H1 (cell line): Measurements from ENCODE around the gene H2AZ2. TPM values are rescaled to one million over a fixed set of nuclear protein-coding genes. Genes with fewer than 3 reads are reported as not detected.
A peak's percentile ranks its signal among the peaks of the same experiment; 100 is the strongest.

Experiments used
- CTCF ChIA-PET: fragments of 300-600 bp; sonication (Branson Sonifier 250); formaldehyde crosslinking; loops from one replicate; lab custom pipeline; 2021; ENCODE audit not compliant: partially characterized antibody; lab: Charles Lee
- POLR2A ChIA-PET: fragments of 300-600 bp; sonication (Branson Sonifier 250); formaldehyde crosslinking; loops from one replicate; lab custom pipeline; 2021; ENCODE audit warnings: inconsistent platforms; ENCODE audit not compliant: partially characterized antibody; lab: Charles Lee
- DNase-seq, 2 experiments: peaks; one replicate each; pipeline versions ENCODE4 v3.0.0 to v3.0.0-alpha.2; 2010 to 2022; ENCODE audit warnings: low spot score in 2 of 2, low read depth in 1 of 2, mixed read lengths in 1 of 2
- FAIRE-seq: peaks from 2 replicates; lab custom pipeline; 2011; peaks lifted over from hg19 to GRCh38; lab: Jason Lieb, UNC
- H2AFZ ChIP-seq: 2 replicates; pipeline ENCODE4 v1.8.1; 2012; ENCODE audit warnings: low read length, inconsistent platforms
- H2AK5ac ChIP-seq: 2 replicates; pipeline ENCODE4 v1.6.1; 2013; ENCODE audit warnings: low read depth, low read length
- H2BK120ac ChIP-seq: replicated peaks from 2 replicates; pipeline ENCODE3; 2013; ENCODE audit warnings: low read depth, low read length, inconsistent platforms
- H2BK12ac ChIP-seq: 2 replicates; pipeline ENCODE4 v1.6.1; 2013; ENCODE audit warnings: low read depth, low read length
- H2BK15ac ChIP-seq: 2 replicates; pipeline ENCODE4 v1.6.1; 2013; ENCODE audit warnings: low read length
- H2BK20ac ChIP-seq: 2 replicates; pipeline ENCODE4 v1.6.1; 2013; ENCODE audit warnings: low read length
- H2BK5ac ChIP-seq: 2 replicates; pipeline ENCODE4 v1.6.1; 2013; ENCODE audit warnings: low read depth, low read length
- H3K14ac ChIP-seq: 2 replicates; pipeline ENCODE4 v1.6.1; 2013; ENCODE audit warnings: inconsistent platforms; ENCODE audit not compliant: insufficient read length
- H3K18ac ChIP-seq: 2 replicates; pipeline ENCODE4 v1.6.1; 2013; ENCODE audit warnings: low read length; ENCODE audit errors: extremely low read depth
- H3K23ac ChIP-seq: 2 replicates; pipeline ENCODE4 v1.6.1; 2013; ENCODE audit warnings: inconsistent platforms; ENCODE audit not compliant: insufficient read length
- H3K23me2 ChIP-seq: 2 replicates; pipeline ENCODE4 v1.6.1; 2013; ENCODE audit warnings: low read depth, low read length
- H3K27ac ChIP-seq: 2 replicates; pipeline ENCODE4 v1.6.1; 2011; ENCODE audit warnings: low read depth, low read length, inconsistent platforms
- H3K27me3 ChIP-seq, 4 experiments: replicated peaks in 1 of 4; 1 replicate in 1 of 4; 2 replicates in 3 of 4; pipeline versions ENCODE4 v1.6.1 to v1.8.1; 2011 to 2013; ENCODE audit warnings: low read length in 3 of 4, mild to moderate bottlenecking in 3 of 4, inconsistent platforms in 2 of 4, mixed read lengths in 2 of 4, moderate library complexity in 1 of 4; ENCODE audit not compliant: control insufficient read depth in 3 of 4, insufficient read depth in 3 of 4; ENCODE audit errors: extremely low read depth in 1 of 4
- H3K36me3 ChIP-seq, 4 experiments: 2 replicates each; pipeline versions ENCODE4 v1.6.1 to v1.8.1; 2011 to 2013; ENCODE audit warnings: mild to moderate bottlenecking in 4 of 4, low read length in 3 of 4, moderate library complexity in 2 of 4, control low read depth in 1 of 4, inconsistent platforms in 1 of 4; ENCODE audit not compliant: insufficient read depth in 4 of 4, control insufficient read depth in 2 of 4
- H3K4ac ChIP-seq: replicated peaks from 2 replicates; pipeline ENCODE3; 2013; ENCODE audit warnings: low read length, low read depth, mixed read lengths, inconsistent platforms; ENCODE audit not compliant: insufficient read length
- H3K4me1 ChIP-seq, 4 experiments: replicated peaks in 1 of 4; 1 replicate in 1 of 4; 2 replicates in 3 of 4; pipeline versions ENCODE4 v1.6.1 to v1.8.1; 2011 to 2013; ENCODE audit warnings: low read length in 3 of 4, inconsistent platforms in 2 of 4, mixed read lengths in 1 of 4; ENCODE audit not compliant: insufficient read depth in 4 of 4, control insufficient read depth in 3 of 4
- H3K4me2 ChIP-seq, 2 experiments: 2 replicates each; pipeline versions ENCODE4 v1.6.1 to v1.8.1; 2011 to 2013; ENCODE audit warnings: low read depth in 2 of 2, low read length in 2 of 2, control low read depth in 1 of 2, inconsistent platforms in 1 of 2, mild to moderate bottlenecking in 1 of 2; ENCODE audit not compliant: insufficient read depth in 1 of 2
- H3K4me3 ChIP-seq, 4 experiments: fragments of 200-600, 300-600 bp in 1 of 4; sonication (generic), shearing (Covaris generic), sonication (Bioruptor Twin) in 1 of 4; 2 replicates each; pipeline versions ENCODE4 v1.5.1 to v1.8.1; 2011 to 2016; ENCODE audit warnings: low read length in 4 of 4, low read depth in 3 of 4, control low read depth in 2 of 4, inconsistent platforms in 2 of 4, mild to moderate bottlenecking in 2 of 4, mixed read lengths in 1 of 4, moderate library complexity in 1 of 4; ENCODE audit not compliant: insufficient read depth in 2 of 4; ENCODE audit errors: extremely low read depth in 1 of 4
- H3K56ac ChIP-seq: replicated peaks from 2 replicates; pipeline ENCODE3; 2013; ENCODE audit warnings: low read depth, mild to moderate bottlenecking, mixed read lengths, low read length, inconsistent platforms; ENCODE audit not compliant: insufficient read length
- H3K79me1 ChIP-seq: 2 replicates; pipeline ENCODE4 v1.6.1; 2013; ENCODE audit warnings: low read depth, low read length, control low read depth
- H3K79me2 ChIP-seq, 2 experiments: 2 replicates each; pipeline versions ENCODE4 v1.6.1 to v1.8.1; 2012 to 2013; ENCODE audit warnings: low read length in 2 of 2, mild to moderate bottlenecking in 2 of 2, inconsistent platforms in 1 of 2; ENCODE audit not compliant: insufficient read depth in 2 of 2, control insufficient read depth in 1 of 2
- H3K9ac ChIP-seq, 4 experiments: replicated peaks in 1 of 4; 1 replicate in 1 of 4; 2 replicates in 3 of 4; pipeline versions ENCODE4 v1.6.1 to v1.8.1; 2011 to 2013; ENCODE audit warnings: low read depth in 3 of 4, low read length in 3 of 4, control low read depth in 2 of 4, mild to moderate bottlenecking in 2 of 4, moderate library complexity in 2 of 4, inconsistent platforms in 1 of 4; ENCODE audit errors: extremely low read depth in 1 of 4
- H3K9me3 ChIP-seq, 2 experiments: 2 replicates each; pipeline versions ENCODE4 v1.6.1 to v1.8.1; 2012 to 2013; ENCODE audit warnings: mild to moderate bottlenecking in 2 of 2, moderate library complexity in 2 of 2, control low read depth in 1 of 2, inconsistent platforms in 1 of 2, low read depth in 1 of 2, low read length in 1 of 2, mixed read lengths in 1 of 2; ENCODE audit not compliant: insufficient read depth in 2 of 2
- H4K20me1 ChIP-seq, 2 experiments: replicated peaks in 1 of 2; 2 replicates each; pipeline versions ENCODE3 to v1.8.1; 2011 to 2013; ENCODE audit warnings: inconsistent platforms in 2 of 2, low read length in 2 of 2, mild to moderate bottlenecking in 1 of 2; ENCODE audit not compliant: insufficient read depth in 2 of 2, control insufficient read depth in 1 of 2
- H4K5ac ChIP-seq: 2 replicates; pipeline ENCODE4 v1.6.1; 2013; ENCODE audit warnings: low read length, low read depth, mixed read lengths, inconsistent platforms; ENCODE audit not compliant: insufficient read length
- H4K8ac ChIP-seq: 2 replicates; pipeline ENCODE4 v1.8.0; 2013; ENCODE audit warnings: mild to moderate bottlenecking, moderate library complexity, low read length, inconsistent platforms; ENCODE audit not compliant: insufficient read depth; ENCODE audit errors: extremely low read depth
- H4K91ac ChIP-seq: replicated peaks from 2 replicates; pipeline ENCODE3; 2013; ENCODE audit warnings: low read length, mixed read lengths, inconsistent platforms; ENCODE audit not compliant: insufficient read length
- CHD1 ChIP-seq: IDR thresholded peaks from 2 replicates; pipeline ENCODE4 v1.6.1; 2012; ENCODE audit warnings: low read depth, low read length, improper control_type of control experiment
- CTBP2 ChIP-seq: IDR thresholded peaks from 2 replicates; pipeline ENCODE4 v1.7.0; 2011; ENCODE audit warnings: borderline replicate concordance, mild to moderate bottlenecking, moderate library complexity, mixed read lengths, low read length; ENCODE audit not compliant: insufficient read depth, insufficient read length
- EZH2 ChIP-seq: fragments of 200-600 bp; sonication (generic); IDR thresholded peaks from 2 replicates; pipeline ENCODE4 v1.7.1; 2012; ENCODE audit warnings: low read depth, mild to moderate bottlenecking, moderate library complexity, low read length, inconsistent platforms; ENCODE audit not compliant: severe bottlenecking
- RBBP5 ChIP-seq: IDR thresholded peaks from 2 replicates; pipeline ENCODE4 v1.7.1; 2012; ENCODE audit warnings: low read depth, mild to moderate bottlenecking, inconsistent platforms, low read length, moderate library complexity, borderline replicate concordance
- SUZ12 ChIP-seq: fragments of 200-600 bp; sonication (generic); IDR thresholded peaks from 2 replicates; pipeline ENCODE4 v1.6.1; 2012; ENCODE audit warnings: mild to moderate bottlenecking, inconsistent platforms, low read length, moderate library complexity, mixed read lengths
- TEAD4 ChIP-seq: IDR thresholded peaks from 2 replicates; pipeline ENCODE4 v1.6.1; 2012; ENCODE audit warnings: low read depth, low read length, inconsistent platforms, mixed read lengths
- polyA plus RNA-seq, 7 experiments: library from polyadenylated mRNA; depleted of rRNA in 3 of 7; stranded (reverse) in 5 of 7; unstranded in 2 of 7; fragments of >200 nt in 5 of 7; fragments of 200-250 nt in 2 of 7; gene quantifications; 1 replicate in 5 of 7; 2 replicates in 1 of 7; 4 replicates in 1 of 7; pipeline versions ENCODE4 v1.2.1 to v1.2.3, GENCODE V29; 2011 to 2013; ENCODE audit warnings: missing spikeins in 2 of 7, mixed read lengths in 2 of 7
- total RNA-seq: library from RNA; stranded (reverse); fragmentation: NEBNext Ultra II Directional; extraction: Animal tissue kit (Norgen Biotek cat#: 25700); gene quantifications from 2 replicates; pipeline ENCODE4 v1.2.1, GENCODE V29; 2021

Gene H2AZ2
- total and polyA plus RNA-seq, 2 of the 8 experiments (the other 6 are each of a cell fraction or from before 2014, with no cell fraction given), result 168 to 187 TPM

DNA sequence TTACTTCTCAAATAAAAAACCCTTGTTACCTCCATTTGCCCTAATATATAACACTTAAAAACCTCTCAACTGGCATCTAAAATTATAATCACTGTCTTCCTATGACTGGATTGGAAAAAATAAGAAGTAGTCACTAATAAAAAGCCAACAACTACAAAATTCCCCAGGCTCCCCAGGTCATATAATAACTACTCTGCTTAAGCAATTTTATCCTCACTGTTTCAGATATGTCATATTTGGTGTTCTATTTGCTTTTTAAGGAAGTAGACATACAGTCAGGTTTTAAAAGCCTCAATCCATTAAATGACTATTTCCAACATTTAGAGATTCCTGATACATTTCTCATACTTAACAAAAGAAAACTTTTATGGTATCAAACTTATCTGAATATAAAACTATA is 2.4 kb downstream of the H2AZ2 start:
- peaks cover 24 to 69% of the 10 kb centered on the region in 2 experiments for H3K79me2 ChIP-seq
- no peaks in the 10 kb centered on the region for H3K79me1 ChIP-seq
- no peak overlapping the region for H3K18ac ChIP-seq
- DNase-seq (no peak), FAIRE-seq (no peak)
- ChIA-PET POLR2A (interaction anchor here (1.0 to 7.8 kb wide), 5 partner anchors 8 to 73 kb away, joined by 4 to 53 read pairs (median 17); partner anchors contain the start of genes PPIA and PURB), CTCF (interaction anchor here (0.9 to 2.5 kb wide), 4 partner anchors 11 to 310 kb away, joined by 3 to 12 read pairs (median 4); no protein-coding TSS in a partner anchor)
- H4K20me1 ChIP-seq, result peaks cover 1 to 6% of the 10 kb centered on the region in 2 experiments
- peak overlapping the region in 1 of 2 experiments; percentile 4; a peak in 1 of 4 replicates for H3K4me2 ChIP-seq
- H2BK20ac ChIP-seq, result no peak overlapping the region
- no peak overlapping the region for H2BK12ac ChIP-seq
- no peak overlapping the region for H4K5ac ChIP-seq
- H3K56ac ChIP-seq, result no peak overlapping the region
- no peaks in the 10 kb centered on the region for H3K9me3 ChIP-seq
- H4K91ac ChIP-seq, result no peak overlapping the region
- H3K14ac ChIP-seq, result no peak overlapping the region
- H2BK5ac ChIP-seq, result no peak overlapping the region
- no peak overlapping the region for H4K8ac ChIP-seq
- peaks cover 0 to 3% (median 0%) of the 10 kb centered on the region in 4 experiments; a peak in 2 of 7 replicates for H3K4me1 ChIP-seq
- H3K27me3 ChIP-seq, result no peaks in the 10 kb centered on the region
- H2AK5ac ChIP-seq, result no peak overlapping the region
- H3K4me3 ChIP-seq, result no peak overlapping the region
- no peak overlapping the region for H3K23ac ChIP-seq
- H3K27ac ChIP-seq, result no peak overlapping the region
- no peak overlapping the region for H3K9ac ChIP-seq
- no peak overlapping the region for H2AFZ ChIP-seq
- H3K23me2 ChIP-seq, result no peaks in the 10 kb centered on the region; the same call in 1 of the 2 replicates
- no peak overlapping the region for H2BK15ac ChIP-seq
- peaks cover 4 to 22% (median 6%) of the 10 kb centered on the region in 4 experiments; a peak in 5 of 8 replicates for H3K36me3 ChIP-seq
- no peak overlapping the region for H2BK120ac ChIP-seq
- H3K4ac ChIP-seq, result no peak overlapping the region
- TF ChIP-seq TEAD4 (no peak), EZH2 (no peak), CTBP2 (no peak), SUZ12 (no peak), RBBP5 (no peak), CHD1 (no peak)
